GM18526 (cell line): Measurements from ENCODE around the gene SOSTDC1.

Experiments used
- POLR2A ChIP-seq: IDR thresholded peaks from 3 replicates; pipeline ENCODE4 v1.6.1; 2011; ENCODE audit not compliant: insufficient read length; ENCODE audit errors: extremely low read depth

The SOSTDC1 gene

DNA sequence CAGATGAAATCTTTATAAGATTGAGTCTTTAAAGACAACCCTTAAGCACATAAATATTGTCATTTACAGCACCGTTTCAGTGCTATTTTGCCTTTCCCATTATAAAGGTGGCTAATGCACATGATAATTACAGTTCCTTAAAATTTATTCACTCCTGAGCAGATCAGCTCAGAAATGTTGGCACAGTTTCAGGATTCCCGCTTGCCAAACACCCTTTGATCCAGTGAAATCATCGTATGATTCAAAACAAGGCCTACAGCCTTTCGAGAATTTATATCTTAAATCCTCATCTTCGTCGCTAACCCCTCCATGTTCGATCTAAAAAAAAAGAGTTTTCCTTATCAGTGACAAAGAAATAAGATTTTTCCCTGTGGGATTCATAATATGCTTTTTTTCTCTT, 14.1 kb upstream of the SOSTDC1 start:
- no peak for TF ChIP-seq POLR2A

DNA sequence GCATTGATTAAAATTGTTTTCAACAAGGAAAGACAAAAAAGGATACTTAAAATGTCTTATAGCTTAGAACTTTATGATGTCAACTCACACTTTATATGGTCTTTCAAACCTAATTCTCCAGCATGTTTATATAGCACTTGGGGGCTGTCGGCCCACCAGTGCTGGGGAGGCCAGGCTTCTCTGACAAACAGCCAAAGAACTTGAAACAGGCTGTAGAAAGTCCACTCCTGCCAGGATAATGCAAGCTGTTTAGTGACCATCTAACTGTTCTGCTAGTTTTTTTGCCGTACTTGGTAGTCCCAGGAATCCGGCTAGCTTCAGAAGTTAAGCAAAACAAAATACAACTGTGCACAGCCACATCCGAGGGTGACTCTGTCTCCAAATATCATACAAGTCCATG, 13.6 kb upstream of the SOSTDC1 start:
- no peak for TF ChIP-seq POLR2A

DNA sequence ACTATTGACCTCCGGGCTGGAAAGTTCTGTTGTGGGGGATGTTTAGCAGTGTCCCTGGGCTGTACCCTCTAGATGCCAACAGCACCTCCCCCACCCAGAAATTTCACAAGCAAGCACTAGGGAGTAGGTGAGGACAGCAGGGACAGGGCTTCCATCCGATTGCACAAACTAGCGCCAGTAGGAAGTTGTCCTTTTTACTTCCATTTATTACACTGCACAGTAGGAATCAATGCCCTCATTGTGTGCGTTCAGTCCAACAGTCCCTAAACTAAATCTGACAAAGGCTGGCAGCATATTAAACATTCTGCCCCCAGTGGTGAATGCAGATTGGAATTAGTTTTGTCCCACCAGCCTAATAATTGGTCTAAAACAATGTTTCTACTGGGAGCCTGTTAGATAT, 6.4 kb upstream of the SOSTDC1 start:
- no peak for TF ChIP-seq POLR2A

DNA sequence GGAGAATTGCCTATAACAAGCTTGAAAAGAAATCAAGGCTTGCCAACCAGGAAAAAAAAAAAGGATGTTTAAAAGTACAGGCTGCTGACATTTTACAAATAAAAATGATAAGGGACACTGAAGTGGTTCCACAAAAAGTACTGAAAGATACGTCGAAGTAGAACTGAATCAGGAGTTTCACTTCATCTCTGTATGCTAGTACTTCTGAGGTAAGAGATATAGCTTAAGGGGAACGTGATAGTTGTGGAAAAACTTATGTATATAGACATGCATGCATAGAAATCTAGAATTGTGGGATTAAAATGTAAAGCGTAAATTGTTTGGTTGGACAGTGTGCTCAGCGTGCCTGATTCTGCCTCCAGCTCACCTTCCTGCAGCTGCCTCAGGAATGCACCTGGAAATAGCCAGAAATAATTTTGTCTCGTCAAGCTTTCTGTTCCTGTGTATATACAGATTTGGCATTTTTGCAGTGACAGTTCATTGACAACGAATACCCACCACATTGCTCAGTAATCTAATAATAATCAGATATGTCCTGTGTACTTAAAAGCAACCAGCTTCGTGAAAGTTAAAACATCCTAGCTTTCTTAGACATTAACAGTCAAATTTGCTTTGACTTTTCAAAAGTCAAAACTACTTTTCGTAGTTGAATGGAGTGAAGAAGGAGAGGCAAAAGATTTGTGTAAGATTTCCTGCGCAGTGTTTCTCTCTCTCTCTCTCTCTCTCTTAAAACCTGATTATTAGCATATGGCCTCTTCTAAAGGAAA, 1.4 kb downstream of the SOSTDC1 start:
- TF ChIP-seq POLR2A: no peak

DNA sequence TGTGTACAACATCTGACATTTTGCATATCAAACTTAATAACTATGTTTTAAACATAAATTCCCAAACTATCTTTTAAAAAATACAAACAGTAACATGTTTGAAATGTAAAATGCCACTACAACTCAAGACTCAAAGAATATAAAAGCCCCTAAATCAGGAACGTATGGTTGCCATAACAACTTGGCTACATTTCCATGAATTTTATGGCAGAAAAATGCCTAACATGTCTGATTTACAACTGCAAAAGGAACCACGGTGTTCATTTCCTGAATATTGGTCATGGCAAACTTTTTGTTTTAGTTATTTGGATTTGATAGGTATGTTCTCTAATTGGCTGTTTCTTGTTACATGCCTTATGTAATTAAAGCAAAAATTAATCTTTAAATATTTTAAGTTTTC, 2.0 kb downstream of the SOSTDC1 start:
- no peak for TF ChIP-seq POLR2A

DNA sequence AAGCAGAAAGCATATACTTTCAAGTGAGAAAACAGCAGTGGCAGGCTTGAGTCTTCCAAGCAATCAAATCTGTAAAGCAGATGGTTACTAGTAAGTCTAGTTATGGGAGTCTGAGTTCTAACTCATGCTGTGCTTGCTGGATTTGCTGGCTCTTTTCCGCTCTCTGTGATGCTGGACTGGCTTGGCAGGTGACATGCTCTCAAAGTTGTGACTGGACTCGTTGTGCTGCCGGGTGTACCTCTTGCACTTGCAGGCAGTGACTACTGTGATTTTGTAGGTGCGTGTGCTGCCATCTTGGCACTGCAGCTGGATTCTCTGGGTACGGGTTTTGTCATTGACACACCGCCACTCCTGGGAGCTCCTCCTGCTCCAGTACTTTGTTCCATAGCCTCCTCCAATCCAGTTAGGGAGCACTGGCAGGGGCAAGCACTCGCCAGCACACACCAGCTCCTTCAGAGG, 3.1 kb downstream of the SOSTDC1 start:
- TF ChIP-seq POLR2A: no peak

DNA sequence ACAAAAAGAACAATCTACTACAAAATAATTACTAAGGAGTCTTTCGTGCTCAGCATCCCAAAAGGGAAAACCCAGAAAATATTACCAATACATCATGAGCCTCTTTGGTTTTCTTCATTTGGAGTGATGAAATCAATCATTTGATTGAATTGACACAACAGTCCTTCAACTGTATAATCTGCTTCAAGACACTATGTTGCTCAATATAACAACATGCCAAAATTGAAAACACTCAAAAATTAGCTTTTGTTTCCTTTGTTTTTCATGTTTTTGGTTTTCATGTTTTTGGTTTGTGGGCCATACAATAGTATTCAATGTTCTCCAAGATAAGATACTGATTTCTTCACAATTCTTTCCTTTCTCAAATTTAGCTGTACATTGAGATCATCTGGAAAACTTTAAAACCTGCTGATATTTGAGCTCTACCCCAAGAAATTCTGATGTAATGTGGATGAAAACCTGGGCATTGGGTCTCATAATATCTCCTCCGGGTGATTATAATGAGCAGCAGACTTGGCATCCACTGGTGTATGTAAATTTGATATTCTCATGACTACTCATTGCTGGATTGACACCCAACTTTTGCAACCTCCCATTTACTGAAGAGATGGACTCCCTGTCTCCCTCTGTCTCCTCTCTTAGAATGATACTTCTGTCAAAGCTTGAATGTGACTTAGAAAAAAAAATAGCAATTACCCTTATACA, 4.6 kb downstream of the SOSTDC1 start:
- TF ChIP-seq POLR2A: no peak

DNA sequence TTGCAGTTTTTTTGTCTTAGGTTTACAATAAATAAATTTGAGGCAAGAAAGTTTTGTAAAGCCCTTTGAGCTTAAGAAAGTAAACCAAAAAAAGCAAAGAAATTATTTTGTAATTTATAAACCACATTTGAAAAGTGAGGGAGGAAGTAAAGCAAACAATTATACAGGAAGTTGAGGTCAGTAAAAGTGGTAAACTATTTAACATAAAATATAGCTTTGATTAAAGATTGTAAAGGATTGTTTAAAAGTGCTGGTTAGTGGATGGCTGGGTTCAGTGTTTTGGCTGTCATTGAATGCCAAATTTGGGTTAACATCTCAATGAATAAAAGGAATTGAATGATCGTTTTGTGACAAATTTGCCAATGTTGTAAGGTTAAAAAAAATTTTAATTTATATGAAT, 9.9 kb downstream of the SOSTDC1 start:
- TF ChIP-seq POLR2A: no peak

DNA sequence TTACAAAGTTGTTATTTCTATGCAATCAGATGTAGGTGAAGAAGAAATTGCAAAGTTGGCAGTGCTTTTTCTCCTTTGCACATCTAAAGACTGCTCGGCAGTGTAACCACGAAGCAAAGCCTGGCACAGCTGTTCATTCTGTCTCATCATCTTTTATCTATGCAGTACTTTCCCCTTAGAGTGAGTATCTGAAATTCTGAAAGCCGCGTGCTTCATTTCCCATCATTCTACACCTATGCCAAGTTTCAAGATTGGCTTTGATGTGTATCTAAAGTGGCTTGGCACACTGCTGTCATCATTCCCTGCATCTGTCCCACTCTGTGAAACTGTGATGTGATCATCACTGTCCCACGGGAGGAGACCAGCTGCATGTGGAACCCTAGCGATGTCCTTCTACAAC, 15.2 kb downstream of the SOSTDC1 start:
- TF ChIP-seq POLR2A: no peak

DNA sequence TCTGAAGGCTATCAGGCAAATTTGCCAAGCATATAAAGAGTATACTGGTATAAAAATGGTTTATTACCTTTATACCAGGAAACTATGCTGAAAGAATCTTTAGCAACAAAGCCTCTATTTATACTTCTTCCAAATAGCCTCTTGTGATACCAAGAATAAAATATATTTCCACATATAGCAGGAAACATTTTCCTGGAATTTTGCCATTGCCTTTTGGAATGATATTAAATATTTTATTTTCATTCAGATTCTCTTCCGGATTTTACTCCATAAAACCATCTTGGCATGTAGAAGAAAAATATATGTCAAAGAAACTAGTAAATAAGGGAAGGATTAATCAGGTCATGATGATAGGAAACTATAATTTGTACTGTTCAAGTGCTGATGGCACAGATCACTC, 17.7 kb downstream of the SOSTDC1 start:
- TF ChIP-seq POLR2A: no peak

DNA sequence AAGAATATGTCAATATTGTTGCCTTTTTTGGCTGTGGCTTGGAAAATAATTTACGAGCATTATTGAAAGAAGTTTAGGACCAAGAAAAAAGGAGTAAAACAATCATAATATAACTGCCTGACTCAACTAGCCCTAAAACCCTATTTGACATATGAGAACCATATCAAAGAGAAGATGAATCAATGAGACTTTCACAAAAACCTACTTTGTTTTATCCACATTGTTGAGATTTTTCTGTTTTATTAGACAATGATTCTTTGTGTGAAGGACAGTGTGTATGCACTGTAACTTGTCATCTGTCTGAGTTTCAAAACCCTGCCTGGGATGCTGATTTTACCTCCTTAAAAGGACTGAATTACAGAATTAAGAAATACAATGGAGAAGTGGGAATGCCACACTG, 19.0 kb downstream of the SOSTDC1 start:
- no peak for TF ChIP-seq POLR2A

DNA sequence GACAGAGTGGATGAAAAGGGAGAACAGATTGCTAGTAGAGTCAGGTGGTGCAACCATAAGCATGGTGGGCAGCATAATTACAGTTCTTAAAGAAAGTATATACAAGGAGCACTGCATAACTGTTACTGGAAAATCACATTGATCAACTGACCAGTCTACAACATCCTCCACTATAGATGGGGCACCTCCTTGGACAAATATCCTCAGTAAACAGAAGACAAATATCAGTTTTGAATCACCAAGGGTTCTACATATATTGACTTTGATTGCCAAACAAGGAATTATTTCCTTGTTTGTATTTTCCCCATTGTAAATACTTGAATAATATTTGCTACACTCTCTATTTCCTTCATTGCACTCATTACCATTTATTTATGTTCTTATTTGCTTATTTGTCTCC, 26.6 kb downstream of the SOSTDC1 start:
- no peak for TF ChIP-seq POLR2A

DNA sequence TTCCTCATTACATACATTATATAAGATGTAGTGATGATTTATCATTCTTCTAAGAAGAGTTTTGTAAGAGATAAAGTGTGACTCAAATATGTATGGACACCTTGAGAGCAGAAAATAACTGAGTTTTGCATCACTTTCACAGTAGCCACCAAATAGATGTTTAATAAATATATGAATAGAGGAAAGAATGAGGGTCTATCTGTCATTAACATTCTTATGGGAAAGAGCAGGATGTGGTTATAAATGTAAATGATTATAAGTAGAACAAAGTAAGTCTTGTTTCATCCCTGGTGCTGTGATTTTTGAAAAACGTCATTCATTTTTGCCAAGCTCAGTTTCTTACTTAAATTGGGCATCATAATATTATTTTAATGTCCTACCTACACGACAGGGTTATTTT, 29.2 kb downstream of the SOSTDC1 start:
- no peak for TF ChIP-seq POLR2A

DNA sequence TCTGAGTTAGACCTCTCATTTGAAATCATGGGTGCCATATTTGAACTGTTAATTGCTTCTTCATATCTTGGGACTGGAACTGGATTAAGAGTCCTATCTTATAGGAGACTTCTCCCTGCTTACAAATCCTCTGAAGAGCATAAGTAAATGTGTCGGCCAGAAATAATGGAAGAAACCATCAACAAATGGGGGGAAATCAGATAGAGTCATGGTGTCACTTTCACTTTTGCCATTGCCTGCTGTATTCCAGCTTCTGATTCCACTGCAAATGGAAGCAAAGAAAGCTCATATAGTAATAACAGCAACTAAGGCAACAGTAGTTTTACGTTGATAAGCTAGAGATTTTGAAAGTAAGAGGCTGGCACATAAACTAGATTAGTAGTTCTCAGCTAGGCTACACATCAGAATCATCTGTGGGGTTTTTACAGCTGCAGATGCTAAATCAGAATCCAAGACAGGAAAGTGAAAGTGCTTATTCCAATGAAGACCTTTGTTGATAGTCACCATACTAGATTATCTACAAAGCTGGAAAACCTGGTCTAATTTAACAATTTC, 31.9 kb downstream of the SOSTDC1 start:
- TF ChIP-seq POLR2A: no peak

DNA sequence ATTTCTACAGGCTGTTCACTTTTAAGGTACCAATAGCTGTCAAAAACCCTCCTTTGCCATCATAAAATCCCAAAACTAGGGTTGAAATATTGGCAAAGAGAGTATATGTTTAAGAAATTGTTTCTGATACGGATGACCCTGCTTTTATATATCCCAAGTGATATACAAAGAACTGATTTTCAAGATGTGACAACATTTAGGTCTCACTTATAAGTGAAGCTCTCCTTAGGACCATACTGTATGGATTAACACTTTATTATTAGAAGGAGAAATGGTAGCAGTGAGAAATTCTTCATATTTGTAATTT, 33.2 kb downstream of the SOSTDC1 start:
- TF ChIP-seq POLR2A: no peak

DNA sequence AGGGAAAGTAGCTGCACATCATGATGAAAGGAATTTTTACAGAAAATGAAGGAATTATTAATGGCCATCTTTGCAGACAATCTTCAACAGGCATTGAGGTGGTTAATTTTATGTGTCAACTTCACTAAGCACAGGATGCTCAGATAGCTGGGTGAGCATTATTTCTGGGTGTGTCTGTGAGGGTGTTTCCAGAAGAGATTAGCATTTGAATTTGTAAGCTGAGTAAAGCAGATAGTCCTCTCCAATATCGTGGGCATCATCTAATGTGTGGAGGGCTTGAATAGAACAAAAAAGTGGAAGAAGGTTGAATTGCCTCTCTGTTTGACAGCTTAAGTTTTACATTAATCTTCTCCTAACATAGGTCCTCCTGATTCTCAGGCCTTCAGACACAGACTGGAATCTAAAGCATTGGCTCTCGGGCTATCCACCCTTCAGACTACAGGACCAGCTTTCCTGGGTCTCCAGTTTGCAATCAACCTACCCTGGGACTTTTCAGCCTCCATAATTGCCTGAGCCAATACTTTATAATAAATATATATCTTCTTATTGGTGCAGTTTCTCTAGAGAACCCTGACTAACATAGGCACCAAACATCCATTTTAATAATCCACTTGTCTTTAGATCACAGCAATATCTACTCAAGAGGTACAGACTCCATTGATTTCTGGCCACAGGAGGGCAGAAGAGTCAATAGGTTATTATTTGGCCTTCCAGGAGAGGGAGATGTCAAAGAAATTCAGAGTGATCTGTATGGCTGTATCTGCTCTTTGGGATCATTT, 33.7 kb downstream of the SOSTDC1 start:
- no peak for TF ChIP-seq POLR2A
